Stimulated activated CD8-positive, alpha-beta memory T cell treated with anti-CD3 and anti-CD28 coated beads, Interleukin-15, amount 100 ng/mL, for 24 hours (primary cell): ENCODE results near the gene CIT.
"Not testable (repeated sequence)": the region's sequence is repeated elsewhere in the genome, so short reads cannot be mapped to it uniquely, and the experiment has no call there.

Experiments used
- DNase-seq: peaks from one replicate; pipeline ENCODE4 v3.0.0-alpha.2; 2020; ENCODE audit warnings: low read depth

CIT gene

DNA sequence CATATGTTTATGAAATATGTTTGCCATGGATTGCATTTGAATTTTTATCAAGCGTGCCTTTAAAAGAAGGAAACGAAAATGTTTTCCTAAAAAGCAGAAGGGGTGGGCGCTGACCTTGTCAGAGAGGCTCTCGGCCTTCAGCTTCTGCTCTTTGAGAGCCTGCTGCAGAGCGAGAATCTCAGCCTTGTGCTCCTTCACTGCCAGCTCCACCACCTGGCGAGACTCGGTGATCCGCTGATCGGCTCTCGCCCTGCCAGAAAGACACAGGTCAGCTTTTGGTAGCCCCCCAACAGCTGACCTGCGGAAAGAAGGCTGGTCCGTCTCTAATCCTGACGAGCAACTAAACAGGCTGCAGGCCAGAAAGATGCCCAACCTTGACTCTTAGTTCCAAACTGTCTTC, 146.7 kb downstream of the CIT start:
- no peak for DNase-seq

DNA sequence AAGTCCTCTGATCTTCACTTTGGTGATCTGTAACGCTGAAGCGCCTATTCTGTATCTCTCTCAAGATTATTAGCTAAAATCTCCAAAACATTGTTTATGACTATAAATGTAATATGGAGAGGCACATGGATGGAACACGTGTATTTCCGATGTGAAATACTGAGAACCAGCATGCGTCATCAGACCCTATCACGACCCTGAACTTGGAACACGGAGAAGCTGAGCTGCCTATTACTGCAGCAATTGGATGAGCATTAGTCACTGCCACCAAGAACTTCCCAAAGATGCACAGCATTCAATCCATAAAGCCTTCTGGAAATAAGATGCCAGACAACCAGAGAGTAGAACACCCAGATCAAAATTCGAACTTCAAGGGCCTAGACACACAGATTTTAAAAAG, 147.2 kb downstream of the CIT start:
- DNase-seq, result no peak

GRCh38 chr12:119728444-119728745, 148.7 kb downstream of the CIT start:
- no peak for DNase-seq

GRCh38 chr12:119727600-119728443, 149.3 kb downstream of the CIT start:
- no peak for DNase-seq

DNA sequence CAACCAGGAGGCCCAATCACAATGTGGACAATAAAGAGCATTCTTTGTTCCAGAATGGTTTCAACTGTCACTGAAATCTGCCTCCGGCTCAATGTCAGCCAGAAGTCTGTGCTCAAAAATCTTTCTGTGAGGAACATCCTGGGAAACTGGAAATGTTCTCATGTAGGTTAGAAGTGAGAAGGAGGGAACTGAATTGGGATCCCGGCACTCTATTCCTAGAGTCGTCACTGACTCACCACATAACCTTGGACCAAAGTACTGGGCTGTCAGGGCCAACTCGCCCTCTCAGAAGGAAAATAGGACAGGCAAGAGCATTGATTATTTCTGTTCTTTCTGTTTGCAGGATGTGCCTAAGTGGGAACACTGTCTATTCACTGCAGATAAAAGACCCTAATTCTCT, 151.6 kb downstream of the CIT start:
- no peak for DNase-seq

- DNase-seq, result no peak
Observed at GRCh38 chr12:119721306-119721705, 155.8 kb downstream of the CIT start.

- DNase-seq, result no peak
Observed at GRCh38 chr12:119720349-119720748, 156.8 kb downstream of the CIT start.

- no peak for DNase-seq
Observed at GRCh38 chr12:119718141-119718540, 159.0 kb downstream of the CIT start.

GRCh38 chr12:119715268-119715620, 161.9 kb downstream of the CIT start:
- DNase-seq, result no peak

GRCh38 chr12:119714614-119715267, 162.4 kb downstream of the CIT start:
- DNase-seq, result no peak

DNA sequence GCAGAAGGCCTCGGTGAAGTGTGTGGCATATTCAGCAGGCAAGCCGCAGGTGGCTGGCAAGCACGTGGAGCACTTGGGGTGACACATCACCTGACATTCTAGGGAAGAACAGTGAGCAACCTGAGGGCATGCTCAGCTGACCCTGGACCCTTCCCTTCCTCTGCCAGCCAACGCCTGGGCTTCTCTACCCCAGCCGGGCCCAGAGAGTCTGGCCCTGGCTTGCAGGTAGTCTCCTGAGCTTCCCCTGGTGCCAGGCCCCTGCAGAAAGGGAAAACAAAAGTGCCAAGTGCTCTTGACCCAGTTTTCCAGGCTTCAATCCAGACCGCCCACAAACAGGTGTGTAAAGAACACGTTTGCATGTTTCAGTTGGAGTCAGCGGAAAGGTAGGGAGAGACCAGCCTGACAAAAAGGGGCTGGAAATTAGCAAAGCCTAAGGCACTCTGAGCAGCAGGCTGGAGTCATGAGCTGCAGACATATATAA, 163.5 kb downstream of the CIT start:
- DNase-seq, result no peak

DNA sequence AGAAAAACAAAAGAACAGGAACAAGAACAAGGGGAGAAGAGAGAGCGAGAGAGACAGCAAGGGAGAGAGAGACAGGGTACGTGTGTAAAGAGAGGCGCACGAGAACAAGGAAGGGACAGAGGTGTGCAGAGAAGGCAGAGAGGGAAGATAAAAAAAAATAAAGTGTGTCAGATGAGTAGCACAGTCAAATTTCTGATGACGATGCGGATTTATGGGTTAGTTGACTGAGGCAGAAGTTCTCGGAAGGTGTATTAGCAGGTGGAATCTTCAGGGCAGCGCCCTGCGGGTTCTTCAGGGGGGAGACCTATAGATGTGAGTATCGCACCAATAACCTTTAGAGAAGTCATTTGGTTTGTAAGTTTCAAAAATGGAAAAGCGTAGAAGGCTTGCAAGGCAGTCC, 164.4 kb downstream of the CIT start:
- no peak for DNase-seq

GRCh38 chr12:119711693-119712092, 165.4 kb downstream of the CIT start:
- no peak for DNase-seq

DNA sequence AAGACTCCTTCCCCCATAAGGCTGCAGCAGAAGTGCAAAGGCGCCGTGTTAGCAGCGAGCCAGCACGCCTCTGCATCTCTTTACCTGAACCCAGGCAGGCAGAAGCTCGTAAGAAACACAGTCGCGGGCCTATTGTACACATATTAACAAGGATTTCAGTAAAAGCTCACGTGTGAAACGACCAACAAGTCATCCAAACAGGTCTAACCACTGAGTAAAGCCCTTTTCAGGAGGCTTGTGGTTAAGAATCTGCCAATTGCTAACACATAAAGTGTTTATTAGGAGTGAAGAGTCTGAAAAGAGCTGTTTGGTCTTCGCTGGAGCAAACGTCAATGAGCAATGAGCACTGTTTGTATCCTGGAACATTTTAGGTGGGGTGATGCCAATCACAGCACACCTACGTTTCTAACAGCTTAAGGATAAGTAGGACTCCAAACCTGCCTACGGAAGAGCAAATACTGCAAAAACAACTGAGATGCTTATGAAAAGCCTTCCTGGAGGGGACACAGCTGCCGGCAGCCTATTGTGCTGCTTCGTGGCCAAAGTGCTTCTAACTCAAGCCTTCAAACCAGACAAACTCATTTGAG, 166.1 kb downstream of the CIT start:
- no peak for DNase-seq

- DNase-seq, result no peak
Observed at GRCh38 chr12:119710374-119710964, 166.7 kb downstream of the CIT start.

GRCh38 chr12:119706427-119706826, 170.7 kb downstream of the CIT start:
- not testable (repeated sequence) for DNase-seq

DNA sequence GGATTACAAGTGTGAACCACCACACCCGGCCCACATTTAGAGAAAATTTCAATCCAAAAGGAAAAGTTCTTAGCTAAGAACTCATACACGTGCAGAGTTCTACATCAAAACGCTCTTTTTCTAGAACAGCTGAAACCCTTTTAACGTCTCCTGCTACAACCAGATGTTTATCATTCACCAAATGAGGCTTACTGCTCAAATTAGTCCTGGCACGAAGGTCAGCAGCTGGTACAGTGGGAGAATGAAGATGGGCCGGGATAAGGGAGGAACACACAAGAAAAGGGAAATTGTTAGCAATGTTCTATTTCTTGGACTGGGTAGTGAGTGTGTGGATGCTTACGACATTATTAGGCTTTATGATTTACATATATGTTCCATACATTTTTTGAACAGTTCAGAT, 171.9 kb downstream of the CIT start:
- no peak for DNase-seq

- no peak for DNase-seq
Observed at GRCh38 chr12:119704065-119704747, 172.9 kb downstream of the CIT start.

- no peak for DNase-seq
Observed at GRCh38 chr12:119700078-119700477, 177.0 kb downstream of the CIT start.

- no peak for DNase-seq
Observed at GRCh38 chr12:119699199-119699760, 177.8 kb downstream of the CIT start.

GRCh38 chr12:119696943-119697342, 180.2 kb downstream of the CIT start:
- DNase-seq, result no peak

DNA sequence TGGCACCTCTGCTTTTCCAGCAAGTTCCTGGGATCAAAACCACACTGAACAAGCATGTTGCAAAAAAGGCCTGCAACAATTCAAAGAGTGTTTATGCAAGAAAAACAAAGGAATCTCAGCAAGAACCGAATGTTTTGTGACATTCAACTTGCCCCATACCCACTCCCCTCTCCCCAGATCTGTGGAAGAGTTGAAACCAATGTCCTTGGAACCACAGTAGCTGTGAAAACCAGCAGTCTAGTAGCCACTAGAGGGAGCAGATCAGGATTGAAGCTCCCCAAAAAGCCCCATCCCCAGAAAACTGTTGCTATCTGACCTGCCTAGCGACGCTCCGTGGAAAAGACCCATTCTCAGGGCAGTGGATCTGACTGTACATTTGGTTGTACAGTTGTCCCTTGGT, 182.1 kb downstream of the CIT start:
- DNase-seq, result no peak
